Activated B cell treated with CpG ODN at 0.5 μM for 24 hours (primary cell): Measurements from ENCODE around the gene MRPL20. TPM values are rescaled to one million over a fixed set of nuclear protein-coding genes. Genes with fewer than 3 reads are reported as not detected.

ENCODE experiments used
- ATAC-seq: fragments of 200-7000 bp; cut with Tn5 transposase; one replicate; pipeline ENCODE4 v1.10.0; 2021; ENCODE audit warnings: low read depth, mild to moderate bottlenecking, moderate library complexity
- CTCF ChIA-PET: fragments of 350-600 bp; sonication (Branson Sonifier 250); formaldehyde crosslinking; loops from one replicate; lab custom pipeline; 2021; ENCODE audit warnings: antibody characterized with exemption; lab: Charles Lee
- POLR2A ChIA-PET: fragments of 350-600 bp; sonication (Branson Sonifier 250); formaldehyde crosslinking; loops from one replicate; lab custom pipeline; 2021; ENCODE audit warnings: antibody characterized with exemption; lab: Charles Lee
- DNase-seq: peaks from one replicate; pipeline ENCODE4 v3.0.0; 2022
- H3K27ac Mint-ChIP-seq: one replicate; pipeline ENCODE4 v1.8.0; 2020; ENCODE audit warnings: mixed read lengths
- H3K27me3 Mint-ChIP-seq: one replicate; pipeline ENCODE4 v1.8.0; 2021; ENCODE audit warnings: mixed read lengths
- H3K36me3 Mint-ChIP-seq: one replicate; pipeline ENCODE4 v1.8.0; 2021; ENCODE audit warnings: low read depth, mixed read lengths
- H3K4me1 Mint-ChIP-seq: one replicate; pipeline ENCODE4 v1.8.0; 2021; ENCODE audit warnings: mixed read lengths
- H3K4me3 Mint-ChIP-seq: one replicate; pipeline ENCODE4 v1.8.0; 2020; ENCODE audit warnings: mild to moderate bottlenecking, mixed read lengths
- H3K9me3 Mint-ChIP-seq: one replicate; pipeline ENCODE4 v1.8.0; 2020; ENCODE audit warnings: mixed read lengths
- CTCF ChIP-seq: fragments of 200-600 bp; IDR thresholded peaks from one replicate; pipeline ENCODE4 v1.8.0; 2022; ENCODE audit warnings: antibody characterized with exemption, mild to moderate bottlenecking
- intact Hi-C: fragments of 100-400 bp; cut with micrococcal nuclease; formaldehyde crosslinking; loops from one replicate; pipeline ENCODE4 v1.15.1; 2024
- total RNA-seq: library from RNA; stranded (reverse); gene quantifications from 2 replicates; pipeline ENCODE4 v1.2.3, GENCODE V29; 2022

MRPL20 gene
- total RNA-seq, 1 donor from 2014 or later, result 136 TPM

- ChIA-PET CTCF (no interaction called here), POLR2A (interaction anchor here (0.7 kb wide), 1 partner anchor 16 kb away, joined by 4 read pairs; no protein-coding TSS in a partner anchor)
- H3K27ac Mint-ChIP-seq, result no peak overlapping the region
- peaks cover 15% of the 10 kb centered on the region for H3K27me3 Mint-ChIP-seq
- ATAC-seq (no peak), DNase-seq (no peak)
- H3K4me3 Mint-ChIP-seq, result no peak overlapping the region
- H3K9me3 Mint-ChIP-seq, result no peaks in the 10 kb centered on the region
- intact Hi-C loops, result no loop called here
- peaks cover 1% of the 10 kb centered on the region for H3K4me1 Mint-ChIP-seq
- TF ChIP-seq CTCF, result no peak
- H3K36me3 Mint-ChIP-seq, result no peaks in the 10 kb centered on the region
These were observed 16.1 kb upstream of the MRPL20 start for GRCh38 chr1:1423245-1423597.

- ChIA-PET CTCF (no interaction called here), POLR2A (interaction anchor here (0.7 kb wide), 1 partner anchor 15 kb away, joined by 4 read pairs; no protein-coding TSS in a partner anchor)
- ATAC-seq, result no peak
- H3K4me1 Mint-ChIP-seq, result peaks cover 1% of the 10 kb centered on the region
- intact Hi-C loops, result no loop called here
- no peak for DNase-seq
- H3K27me3 Mint-ChIP-seq, result peaks cover 15% of the 10 kb centered on the region
- H3K27ac Mint-ChIP-seq, result no peak overlapping the region
- no peaks in the 10 kb centered on the region for H3K36me3 Mint-ChIP-seq
- no peaks in the 10 kb centered on the region for H3K9me3 Mint-ChIP-seq
- no peak for TF ChIP-seq CTCF
- no peak overlapping the region for H3K4me3 Mint-ChIP-seq
These were observed 15.6 kb upstream of the MRPL20 start for GRCh38 chr1:1422465-1423244.

- Mint-ChIP-seq H3K9me3 (no peaks in the 10 kb centered on the region), H3K36me3 (no peaks in the 10 kb centered on the region), H3K27ac (no peak overlapping the region), H3K4me3 (no peak overlapping the region), H3K27me3 (peaks cover 15% of the 10 kb centered on the region), H3K4me1 (peaks cover 1% of the 10 kb centered on the region)
- ATAC-seq (no peak), DNase-seq (no peak)
- no peak for TF ChIP-seq CTCF
- ChIA-PET CTCF (no interaction called here), POLR2A (no interaction called here)
- intact Hi-C loops, result no loop called here
These were observed 14.9 kb upstream of the MRPL20 start for GRCh38 chr1:1421907-1422464.

GRCh38 chr1:1421147-1421906 is 14.2 kb upstream of the MRPL20 start, which contains the start of gene ANKRD65:
TSS of gene ANKRD65 (minus strand) at chr1:1421276. CDS start at chr1:1421005, 271 bp downstream.
- ChIA-PET CTCF (no interaction called here), POLR2A (no interaction called here)
- peaks cover 1% of the 10 kb centered on the region for H3K4me1 Mint-ChIP-seq
- peaks cover 13% of the 10 kb centered on the region for H3K27me3 Mint-ChIP-seq
- TF ChIP-seq CTCF, result no peak
- no peak within 1 kb of the TSS for H3K27ac Mint-ChIP-seq
- H3K9me3 Mint-ChIP-seq, result no peaks in the 10 kb centered on the region
- intact Hi-C loops, result no loop called here
- no peak within 1 kb of the TSS for H3K4me3 Mint-ChIP-seq
- no peaks in the 10 kb centered on the region for H3K36me3 Mint-ChIP-seq
- ATAC-seq (no peak), DNase-seq (no peak)

GRCh38 chr1:1420654-1421141 is 13.6 kb upstream of the MRPL20 start:
- H3K4me1 Mint-ChIP-seq, result peaks cover 1% of the 10 kb centered on the region
- peaks cover 12% of the 10 kb centered on the region for H3K27me3 Mint-ChIP-seq
- intact Hi-C loops, result no loop called here
- no peaks in the 10 kb centered on the region for H3K36me3 Mint-ChIP-seq
- ChIA-PET CTCF (no interaction called here), POLR2A (no interaction called here)
- DNase-seq (no peak), ATAC-seq (no peak)
- H3K9me3 Mint-ChIP-seq, result no peaks in the 10 kb centered on the region
- TF ChIP-seq CTCF, result no peak
- H3K4me3 Mint-ChIP-seq, result no peak overlapping the region
- H3K27ac Mint-ChIP-seq, result no peak overlapping the region
